Measurements from ENCODE around the gene RIOK3.

The RIOK3 gene

GRCh38 chr18:23519734-23520133 is 66.6 kb downstream of the RIOK3 start:
- no peaks in the 10 kb centered on the region for H3K27me3 ChIP-seq (ENCODE audit: low read depth, low read length)
- H3K9me3 ChIP-seq (ENCODE audit: control insufficient read depth in 1 of 2, low read length in 2 of 2) = no peaks in the 10 kb centered on the region
- no peaks in the 10 kb centered on the region for H3K4me1 ChIP-seq (ENCODE audit: control insufficient read depth in 1 of 2, insufficient read depth in 2 of 2, low read length in 2 of 2)
- no peak overlapping the region for H3K4me3 ChIP-seq (ENCODE audit: low read depth in 1 of 2, low read length in 2 of 2)
- no peak overlapping the region for H3K27ac ChIP-seq (ENCODE audit: low read length)
- peaks cover 55 to 68% of the 10 kb centered on the region in 2 donors for H3K36me3 ChIP-seq (ENCODE audit: control insufficient read depth in 1 of 2, insufficient read depth in 2 of 2, low read length in 2 of 2)

GRCh38 chr18:23521271-23521670 is 68.2 kb downstream of the RIOK3 start:
- no peaks in the 10 kb centered on the region for H3K9me3 ChIP-seq (ENCODE audit: control insufficient read depth in 1 of 2, low read length in 2 of 2)
- peaks cover 59 to 72% of the 10 kb centered on the region in 2 donors for H3K36me3 ChIP-seq (ENCODE audit: control insufficient read depth in 1 of 2, insufficient read depth in 2 of 2, low read length in 2 of 2)
- H3K4me3 ChIP-seq (ENCODE audit: low read depth in 1 of 2, low read length in 2 of 2) = no peak overlapping the region
- no peaks in the 10 kb centered on the region for H3K4me1 ChIP-seq (ENCODE audit: control insufficient read depth in 1 of 2, insufficient read depth in 2 of 2, low read length in 2 of 2)
- no peak overlapping the region for H3K27ac ChIP-seq (ENCODE audit: low read length)
- no peaks in the 10 kb centered on the region for H3K27me3 ChIP-seq (ENCODE audit: low read depth, low read length)

GRCh38 chr18:23521907-23522306 is 68.8 kb downstream of the RIOK3 start:
- Histone ChIP-seq H3K36me3 (ENCODE audit: control insufficient read depth in 1 of 2, insufficient read depth in 2 of 2, low read length in 2 of 2) (peaks cover 56 to 78% of the 10 kb centered on the region in 2 donors), H3K4me1 (ENCODE audit: control insufficient read depth in 1 of 2, insufficient read depth in 2 of 2, low read length in 2 of 2) (no peaks in the 10 kb centered on the region), H3K27ac (ENCODE audit: low read length) (no peak overlapping the region)

GRCh38 chr18:23523429-23524212 is 70.5 kb downstream of the RIOK3 start:
- H3K4me3 ChIP-seq (ENCODE audit: low read depth in 1 of 2, low read length in 2 of 2) = no peak overlapping the region
- H3K9me3 ChIP-seq (ENCODE audit: control insufficient read depth in 1 of 2, low read length in 2 of 2) = no peaks in the 10 kb centered on the region
- no peak overlapping the region for H3K27ac ChIP-seq (ENCODE audit: low read length)
- H3K4me1 ChIP-seq (ENCODE audit: control insufficient read depth in 1 of 2, insufficient read depth in 2 of 2, low read length in 2 of 2) = no peaks in the 10 kb centered on the region
- no peaks in the 10 kb centered on the region for H3K27me3 ChIP-seq (ENCODE audit: low read depth, low read length)
- H3K36me3 ChIP-seq (ENCODE audit: control insufficient read depth in 1 of 2, insufficient read depth in 2 of 2, low read length in 2 of 2) = peaks cover 66 to 80% of the 10 kb centered on the region in 2 donors

More at GRCh38 chr18:23521907-23522306, 68.8 kb downstream of the RIOK3 start:
- no peaks in the 10 kb centered on the region for H3K27me3 ChIP-seq (ENCODE audit: low read depth, low read length)
- no peaks in the 10 kb centered on the region for H3K9me3 ChIP-seq (ENCODE audit: control insufficient read depth in 1 of 2, low read length in 2 of 2)
- no peak overlapping the region for H3K4me3 ChIP-seq (ENCODE audit: low read depth in 1 of 2, low read length in 2 of 2)

- Histone ChIP-seq H3K4me3 (ENCODE audit: low read depth in 1 of 2, low read length in 2 of 2) (no peak overlapping the region), H3K27ac (ENCODE audit: low read length) (no peak overlapping the region), H3K27me3 (ENCODE audit: low read depth, low read length) (no peaks in the 10 kb centered on the region), H3K9me3 (ENCODE audit: control insufficient read depth in 1 of 2, low read length in 2 of 2) (no peaks in the 10 kb centered on the region), H3K4me1 (ENCODE audit: control insufficient read depth in 1 of 2, insufficient read depth in 2 of 2, low read length in 2 of 2) (no peaks in the 10 kb centered on the region), H3K36me3 (ENCODE audit: control insufficient read depth in 1 of 2, insufficient read depth in 2 of 2, low read length in 2 of 2) (peaks cover 67 to 78% of the 10 kb centered on the region in 2 donors)
These were observed 71.2 kb downstream of the RIOK3 start for GRCh38 chr18:23524213-23524707.

- Histone ChIP-seq H3K4me1 (ENCODE audit: control insufficient read depth in 1 of 2, insufficient read depth in 2 of 2, low read length in 2 of 2) (no peaks in the 10 kb centered on the region), H3K27ac (ENCODE audit: low read length) (no peak overlapping the region), H3K9me3 (ENCODE audit: control insufficient read depth in 1 of 2, low read length in 2 of 2) (no peaks in the 10 kb centered on the region), H3K36me3 (ENCODE audit: control insufficient read depth in 1 of 2, insufficient read depth in 2 of 2, low read length in 2 of 2) (peaks cover 72 to 78% of the 10 kb centered on the region in 2 donors), H3K4me3 (ENCODE audit: low read depth in 1 of 2, low read length in 2 of 2) (no peak overlapping the region), H3K27me3 (ENCODE audit: low read depth, low read length) (no peaks in the 10 kb centered on the region)
These were observed 73.5 kb downstream of the RIOK3 start for GRCh38 chr18:23526501-23527063.

- Histone ChIP-seq H3K4me3 (ENCODE audit: low read depth in 1 of 2, low read length in 2 of 2) (no peak overlapping the region), H3K27ac (ENCODE audit: low read length) (no peak overlapping the region), H3K9me3 (ENCODE audit: control insufficient read depth in 1 of 2, low read length in 2 of 2) (no peaks in the 10 kb centered on the region), H3K4me1 (ENCODE audit: control insufficient read depth in 1 of 2, insufficient read depth in 2 of 2, low read length in 2 of 2) (peaks cover 0 to 7% of the 10 kb centered on the region in 2 donors), H3K36me3 (ENCODE audit: control insufficient read depth in 1 of 2, insufficient read depth in 2 of 2, low read length in 2 of 2) (peaks cover 66 to 84% of the 10 kb centered on the region in 2 donors), H3K27me3 (ENCODE audit: low read depth, low read length) (no peaks in the 10 kb centered on the region)
These were observed 75.7 kb downstream of the RIOK3 start for GRCh38 chr18:23528580-23529472.

GRCh38 chr18:23529604-23530003 is 76.5 kb downstream of the RIOK3 start:
- H3K27me3 ChIP-seq (ENCODE audit: low read depth, low read length) = no peaks in the 10 kb centered on the region
- peaks cover 66 to 87% of the 10 kb centered on the region in 2 donors for H3K36me3 ChIP-seq (ENCODE audit: control insufficient read depth in 1 of 2, insufficient read depth in 2 of 2, low read length in 2 of 2)
- no peak overlapping the region for H3K4me3 ChIP-seq (ENCODE audit: low read depth in 1 of 2, low read length in 2 of 2)
- peaks cover 0 to 7% of the 10 kb centered on the region in 2 donors for H3K4me1 ChIP-seq (ENCODE audit: control insufficient read depth in 1 of 2, insufficient read depth in 2 of 2, low read length in 2 of 2)
- H3K27ac ChIP-seq (ENCODE audit: low read length) = no peak overlapping the region
- H3K9me3 ChIP-seq (ENCODE audit: control insufficient read depth in 1 of 2, low read length in 2 of 2) = no peaks in the 10 kb centered on the region

GRCh38 chr18:23530195-23530594 is 77.1 kb downstream of the RIOK3 start:
- no peak overlapping the region for H3K27ac ChIP-seq (ENCODE audit: low read length)
- H3K27me3 ChIP-seq (ENCODE audit: low read depth, low read length) = no peaks in the 10 kb centered on the region
- H3K36me3 ChIP-seq (ENCODE audit: control insufficient read depth in 1 of 2, insufficient read depth in 2 of 2, low read length in 2 of 2) = peaks cover 71 to 93% of the 10 kb centered on the region in 2 donors

GRCh38 chr18:23531912-23532311 is 78.8 kb downstream of the RIOK3 start:
- Histone ChIP-seq H3K4me1 (ENCODE audit: control insufficient read depth in 1 of 2, insufficient read depth in 2 of 2, low read length in 2 of 2) (peaks cover 0 to 7% of the 10 kb centered on the region in 2 donors), H3K4me3 (ENCODE audit: low read depth in 1 of 2, low read length in 2 of 2) (no peak overlapping the region), H3K36me3 (ENCODE audit: control insufficient read depth in 1 of 2, insufficient read depth in 2 of 2, low read length in 2 of 2) (peaks cover 80 to 93% of the 10 kb centered on the region in 2 donors), H3K27me3 (ENCODE audit: low read depth, low read length) (no peaks in the 10 kb centered on the region), H3K9me3 (ENCODE audit: control insufficient read depth in 1 of 2, low read length in 2 of 2) (no peaks in the 10 kb centered on the region), H3K27ac (ENCODE audit: low read length) (no peak overlapping the region)

More at GRCh38 chr18:23530195-23530594, 77.1 kb downstream of the RIOK3 start:
- no peak overlapping the region for H3K4me3 ChIP-seq (ENCODE audit: low read depth in 1 of 2, low read length in 2 of 2)
- H3K4me1 ChIP-seq (ENCODE audit: control insufficient read depth in 1 of 2, insufficient read depth in 2 of 2, low read length in 2 of 2) = peaks cover 0 to 7% of the 10 kb centered on the region in 2 donors
- H3K9me3 ChIP-seq (ENCODE audit: control insufficient read depth in 1 of 2, low read length in 2 of 2) = no peaks in the 10 kb centered on the region

Data from muscle layer of duodenum (tissue), 2 donors.